Activated naive CD4-positive, alpha-beta T cell treated with anti-CD3 and anti-CD28 coated beads, Interleukin-2, amount 10 ng/mL, durations not matched to agents 5 hours and 36 hours (primary cell): ENCODE results near the gene PDZRN4. TPM values are rescaled to one million over a fixed set of nuclear protein-coding genes. Genes with fewer than 3 reads are reported as not detected.

ENCODE experiments used
- total RNA-seq, 2 experiments: library from RNA; stranded (reverse); gene quantifications; one replicate each; pipeline ENCODE4 v1.2.3, GENCODE V29; 2021

The PDZRN4 gene
- total RNA-seq = not detected

GRCh38 chr12:41188058-41188840 is at the start of gene PDZRN4:
TSS of gene PDZRN4 (plus strand) at chr12:41188320.

